Naive thymus-derived CD8-positive, alpha-beta T cell (primary cell): ENCODE measurements around the gene MR1. TPM values are rescaled to one million over a fixed set of nuclear protein-coding genes. Genes with fewer than 3 reads are reported as not detected.
A peak's percentile ranks its signal among the peaks of the same experiment; 100 is the strongest.

Experiments used
- ATAC-seq, 2 donors: fragments of 150-1000 bp; cut with Tn5 transposase in 1 of 2; sonication (Bioruptor Pico), chemical (Tn5 transposase) in 1 of 2; 1 replicate in 1 of 2; 2 replicates in 1 of 2; pipeline ENCODE4 v1.10.0; 2021; ENCODE audit warnings: mild to moderate bottlenecking in 2 of 2, moderate library complexity in 2 of 2
- POLR2A ChIA-PET: fragments of 350-600 bp; sonication (Branson Sonifier 250); formaldehyde crosslinking; loops from one replicate; lab custom pipeline; 2021; ENCODE audit warnings: antibody characterized with exemption; lab: Charles Lee
- DNase-seq, 10 donors: peaks; one replicate each; pipeline versions ENCODE4 v3.0.0 to v3.0.0-alpha.2; 2020 to 2022
- H3K27ac Mint-ChIP-seq, 10 donors: one replicate each; pipeline ENCODE4 v1.8.0; 2020 to 2022; ENCODE audit warnings: mild to moderate bottlenecking in 10 of 10, mixed read lengths in 10 of 10, moderate library complexity in 4 of 10, inconsistent platforms in 1 of 10
- H3K27me3 Mint-ChIP-seq, 5 donors: one replicate each; pipeline ENCODE4 v1.8.0; 2021 to 2022; ENCODE audit warnings: mixed read lengths in 5 of 5
- H3K36me3 Mint-ChIP-seq, 3 donors: one replicate each; pipeline ENCODE4 v1.8.0; 2020 to 2022; ENCODE audit warnings: mixed read lengths in 3 of 3, mild to moderate bottlenecking in 2 of 3, inconsistent platforms in 1 of 3
- H3K4me1 Mint-ChIP-seq, 4 donors: one replicate each; pipeline ENCODE4 v1.8.0; 2021 to 2022; ENCODE audit warnings: mixed read lengths in 4 of 4
- H3K4me3 Mint-ChIP-seq, 10 donors: one replicate each; pipeline ENCODE4 v1.8.0; 2020 to 2022; ENCODE audit warnings: mild to moderate bottlenecking in 10 of 10, mixed read lengths in 10 of 10, moderate library complexity in 6 of 10, inconsistent platforms in 1 of 10
- H3K9me3 Mint-ChIP-seq, 9 donors: one replicate each; pipeline ENCODE4 v1.8.0; 2020 to 2022; ENCODE audit warnings: mixed read lengths in 9 of 9, mild to moderate bottlenecking in 3 of 9, inconsistent platforms in 1 of 9, moderate library complexity in 1 of 9
- polyA plus RNA-seq, 3 donors: library from polyadenylated mRNA; unstranded; fragments of 300-500 nt; fragmentation: Illumina TruSeq; gene quantifications; one replicate each; pipeline ENCODE4 v1.2.3, GENCODE V29; 2021
- total RNA-seq, 8 experiments: library from RNA in 2 of 8; stranded (reverse) in 2 of 8; gene quantifications; one replicate each; pipeline ENCODE4 v1.2.3 and lab custom pipeline; 2021 to 2026

Gene MR1
- total and polyA plus RNA-seq, 5 experiments from 2014 or later = 26.5 to 35.5 (median 28.8) TPM

DNA sequence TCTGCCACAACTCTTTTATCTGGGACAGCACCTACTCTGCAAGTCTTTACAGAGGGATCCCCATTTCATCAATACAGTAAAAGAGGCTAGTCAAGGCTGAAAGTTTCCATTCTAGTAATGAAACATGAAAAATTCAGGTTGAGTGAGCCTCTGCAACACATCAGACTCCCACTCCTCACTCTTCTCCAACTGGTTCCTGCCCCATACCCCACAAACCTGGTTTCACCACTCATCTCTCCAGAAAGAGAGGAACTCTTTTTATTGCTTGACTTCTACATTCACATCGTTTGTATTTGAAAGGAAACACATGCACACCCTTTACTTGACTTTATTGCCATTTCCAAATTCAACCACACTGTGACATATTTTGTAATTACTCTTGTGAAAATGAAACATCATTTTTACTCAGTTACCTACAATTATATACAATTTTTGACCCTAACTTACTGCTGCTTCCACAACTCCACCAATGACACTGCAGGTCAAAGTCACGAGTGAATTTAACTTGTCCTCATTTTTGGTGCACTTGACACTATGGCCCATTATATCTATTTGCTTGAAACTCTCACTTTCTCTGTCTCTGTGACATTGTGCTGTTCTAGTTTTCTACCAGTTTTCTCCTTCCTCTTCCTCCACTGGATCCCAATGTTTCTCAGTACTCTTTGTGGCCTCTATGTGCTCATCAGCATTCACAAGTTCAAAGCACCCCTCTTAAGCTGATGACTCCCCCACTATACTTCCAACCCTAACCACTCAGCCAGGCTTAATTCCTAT, 19.1 kb upstream of the MR1 start:
- H3K36me3 Mint-ChIP-seq = peaks cover 0 to 23% (median 7%) of the 10 kb centered on the region in 3 donors
- no peaks in the 10 kb centered on the region for H3K9me3 Mint-ChIP-seq
- ATAC-seq (peak in 1 of 2 donors; percentile 33), DNase-seq (no peak)
- POLR2A ChIA-PET = interaction anchor here (1.0 kb wide), 1 partner anchor 65 kb away, joined by 3 read pairs; no protein-coding TSS in a partner anchor
- H3K4me3 Mint-ChIP-seq = no peak overlapping the region
- no peaks in the 10 kb centered on the region for H3K27me3 Mint-ChIP-seq
- peaks cover 20 to 58% (median 49%) of the 10 kb centered on the region in 4 donors for H3K4me1 Mint-ChIP-seq
- no peak overlapping the region for H3K27ac Mint-ChIP-seq

DNA sequence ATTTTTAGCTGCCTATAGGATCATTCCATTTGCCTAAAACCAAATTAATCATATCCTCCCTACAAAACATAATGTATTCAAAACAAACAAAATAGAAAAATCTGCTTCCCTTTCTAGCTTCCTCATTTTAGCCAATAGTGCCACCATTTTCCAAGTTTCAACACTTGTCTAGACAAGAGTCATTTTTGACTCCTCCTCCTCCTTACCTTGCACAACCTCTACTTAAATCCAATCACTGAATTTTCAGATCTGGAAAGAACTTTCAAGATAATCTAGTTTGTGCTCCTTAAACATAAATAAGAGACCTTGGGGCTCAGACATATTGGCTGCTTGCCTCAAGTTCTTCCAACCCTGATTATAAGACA, 18.6 kb upstream of the MR1 start:
- H3K27ac Mint-ChIP-seq = no peak overlapping the region

DNA sequence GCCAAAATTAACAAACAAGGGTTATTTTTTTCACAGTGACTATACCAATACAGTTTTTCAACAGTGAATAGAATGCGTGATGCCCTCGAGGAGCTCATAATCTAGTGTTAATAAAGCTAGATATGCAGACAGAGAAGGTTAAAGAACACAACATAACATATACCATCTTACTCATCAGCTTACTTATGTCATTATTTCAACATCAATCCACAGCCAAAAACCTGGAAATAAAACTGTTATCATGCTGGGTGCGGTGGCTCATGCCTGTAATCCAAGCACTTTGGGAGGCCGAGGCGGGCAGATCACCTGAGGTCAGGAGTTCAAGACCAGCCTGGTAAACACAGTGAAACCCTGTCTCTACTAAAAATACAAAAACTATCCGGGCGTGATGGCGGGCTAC, 17.2 kb upstream of the MR1 start:
- no peak for DNase-seq
- Mint-ChIP-seq H3K27ac (no peak overlapping the region), H3K4me1 (peaks cover 24 to 61% (median 50%) of the 10 kb centered on the region in 4 donors), H3K27me3 (no peaks in the 10 kb centered on the region), H3K36me3 (peaks cover 0 to 17% (median 7%) of the 10 kb centered on the region in 3 donors), H3K9me3 (no peaks in the 10 kb centered on the region), H3K4me3 (no peak overlapping the region)
- POLR2A ChIA-PET = no interaction called here
- no peak for ATAC-seq

More for the DNA sequence above, 18.6 kb upstream of the MR1 start:
- Mint-ChIP-seq H3K4me1 (peaks cover 17 to 59% (median 48%) of the 10 kb centered on the region in 4 donors), H3K36me3 (peaks cover 0 to 23% (median 7%) of the 10 kb centered on the region in 3 donors), H3K9me3 (no peaks in the 10 kb centered on the region), H3K27me3 (no peaks in the 10 kb centered on the region), H3K4me3 (no peak overlapping the region)
- POLR2A ChIA-PET = no interaction called here
- DNase-seq = no peak
- no peak for ATAC-seq

DNA sequence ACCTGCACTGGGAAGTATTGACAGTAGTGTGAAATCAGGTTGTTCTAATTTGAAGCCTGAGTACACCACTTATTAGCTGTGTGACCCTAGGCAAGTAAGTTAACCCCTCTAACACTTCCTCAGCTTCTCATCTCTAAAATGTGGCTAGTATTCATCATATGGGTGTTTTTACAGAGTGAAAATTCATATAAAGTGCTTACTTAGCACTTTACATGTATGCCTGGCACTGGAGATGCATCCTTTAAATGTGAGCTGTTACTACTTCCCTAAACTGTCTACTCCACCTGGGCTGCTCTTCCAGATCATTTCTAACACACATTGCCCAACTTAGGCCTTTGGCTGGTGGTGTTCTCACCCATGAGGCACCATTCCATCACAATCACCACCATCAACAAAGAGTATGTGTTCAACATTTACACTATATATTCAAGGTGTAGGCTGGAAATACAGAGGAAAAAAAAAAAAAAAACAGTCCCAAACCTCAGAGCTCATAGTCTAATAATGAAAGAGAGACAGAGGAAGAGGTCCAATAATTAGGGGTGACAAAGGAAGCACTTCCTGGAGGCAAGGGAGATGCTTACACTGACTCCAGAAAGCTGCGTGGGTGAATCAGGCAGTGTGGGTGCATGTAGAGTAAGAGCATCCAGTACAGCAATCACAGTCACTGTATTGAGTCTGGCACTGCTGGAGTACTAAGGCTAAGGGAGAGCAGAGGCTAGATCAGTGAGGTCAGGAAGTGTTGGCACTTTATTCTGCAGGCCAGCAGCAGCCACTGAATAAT, 14.7 kb upstream of the MR1 start:
- H3K4me3 Mint-ChIP-seq = peak overlapping the region in 9 of 10 donors; percentile 34 to 77 (median 47)
- peaks cover 0 to 10% (median 6%) of the 10 kb centered on the region in 3 donors for H3K36me3 Mint-ChIP-seq
- peaks cover 0 to 5% (median 0%) of the 10 kb centered on the region in 9 donors for H3K9me3 Mint-ChIP-seq
- DNase-seq = no peak
- POLR2A ChIA-PET = interaction anchor here (0.7 to 1.1 kb wide), 3 partner anchors 9 to 142 kb away, joined by 4 read pairs; no protein-coding TSS in a partner anchor
- H3K27ac Mint-ChIP-seq = peak overlapping the region in 9 of 10 donors; percentile 21 to 63 (median 39)
- H3K27me3 Mint-ChIP-seq = peaks cover 0 to 3% (median 0%) of the 10 kb centered on the region in 5 donors
- ATAC-seq = no peak
- peaks cover 25 to 52% (median 49%) of the 10 kb centered on the region in 4 donors for H3K4me1 Mint-ChIP-seq

DNA sequence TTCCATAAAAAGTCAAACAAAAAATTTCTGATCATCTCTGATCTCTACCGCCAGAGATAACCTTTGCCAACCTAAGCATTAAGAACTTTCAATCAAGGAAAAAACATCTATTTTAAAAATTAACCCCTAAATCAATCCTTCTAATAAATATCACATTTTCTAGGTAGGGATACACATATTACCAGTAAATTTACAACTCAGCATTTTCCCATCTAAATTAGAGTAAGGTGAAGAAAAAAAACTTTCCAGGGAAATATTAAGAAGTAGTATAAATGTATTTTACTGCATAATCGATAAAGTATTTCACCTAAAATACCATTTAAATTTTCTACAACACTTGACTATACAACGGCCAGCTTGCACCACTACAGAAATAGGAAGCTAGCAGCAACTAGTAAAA, 12.6 kb upstream of the MR1 start:
- Mint-ChIP-seq H3K9me3 (peaks cover 0 to 5% (median 0%) of the 10 kb centered on the region in 9 donors), H3K27me3 (peaks cover 0 to 3% (median 0%) of the 10 kb centered on the region in 5 donors), H3K36me3 (peaks cover 0 to 10% (median 6%) of the 10 kb centered on the region in 3 donors), H3K4me3 (peak overlapping the region; percentile 89 to 99 (median 96)), H3K27ac (peak overlapping the region in 8 of 10 donors; percentile 9 to 97 (median 92)), H3K4me1 (peaks cover 25 to 52% (median 49%) of the 10 kb centered on the region in 4 donors)
- no peak for ATAC-seq
- no peak for DNase-seq
- POLR2A ChIA-PET = interaction anchor here (0.6 to 3.6 kb wide), 3 partner anchors 13 to 141 kb away, joined by 4 to 40 read pairs (median 21); partner anchors contain the start of genes IER5 and MR1

DNA sequence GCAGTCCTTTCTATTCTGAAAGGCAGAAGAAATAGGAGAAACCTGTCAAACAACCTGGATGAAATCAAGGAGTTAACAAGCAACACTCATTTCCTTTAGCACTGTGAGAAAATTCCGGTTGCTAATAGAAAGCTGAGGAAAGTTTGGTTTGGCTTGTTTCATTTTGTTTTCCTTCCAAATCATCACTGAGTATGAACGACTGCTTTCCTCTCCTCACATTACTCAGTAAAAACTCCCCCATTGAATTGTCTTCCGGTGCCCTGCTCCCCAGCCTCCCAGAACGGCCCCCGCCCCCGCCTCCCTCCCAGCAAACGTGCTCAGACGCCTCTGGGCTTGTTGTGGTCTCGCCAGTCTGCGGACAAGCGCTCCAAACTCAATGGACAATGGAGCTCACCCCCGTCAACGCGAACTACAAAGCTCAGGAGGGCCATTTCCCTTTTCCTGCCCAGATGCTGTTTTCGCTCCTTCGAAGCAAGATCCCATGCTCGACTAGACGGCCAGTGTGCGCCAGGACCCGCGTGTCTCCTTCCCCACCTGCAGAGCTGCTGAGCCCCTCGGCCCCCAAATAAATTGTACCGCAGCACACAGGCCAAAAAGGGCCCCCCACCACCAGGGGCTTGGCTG, 11.9 kb upstream of the MR1 start:
- H3K36me3 Mint-ChIP-seq = peaks cover 0 to 10% (median 6%) of the 10 kb centered on the region in 3 donors
- peak overlapping the region; percentile 89 to 99 (median 96) for H3K4me3 Mint-ChIP-seq
- POLR2A ChIA-PET = interaction anchor here (0.6 to 3.6 kb wide), 9 partner anchors 12 to 140 kb away, joined by 3 to 40 read pairs (median 4); partner anchors contain the start of genes IER5 and MR1
- peaks cover 0 to 3% (median 0%) of the 10 kb centered on the region in 5 donors for H3K27me3 Mint-ChIP-seq
- H3K4me1 Mint-ChIP-seq = peaks cover 25 to 52% (median 49%) of the 10 kb centered on the region in 4 donors
- H3K27ac Mint-ChIP-seq = peak overlapping the region; percentile 87 to 100 (median 95)
- DNase-seq (peak in 9 of 10 donors; percentile 28 to 74 (median 44)), ATAC-seq (peak; percentile 40 to 48)
- H3K9me3 Mint-ChIP-seq = peaks cover 0 to 5% (median 0%) of the 10 kb centered on the region in 9 donors

DNA sequence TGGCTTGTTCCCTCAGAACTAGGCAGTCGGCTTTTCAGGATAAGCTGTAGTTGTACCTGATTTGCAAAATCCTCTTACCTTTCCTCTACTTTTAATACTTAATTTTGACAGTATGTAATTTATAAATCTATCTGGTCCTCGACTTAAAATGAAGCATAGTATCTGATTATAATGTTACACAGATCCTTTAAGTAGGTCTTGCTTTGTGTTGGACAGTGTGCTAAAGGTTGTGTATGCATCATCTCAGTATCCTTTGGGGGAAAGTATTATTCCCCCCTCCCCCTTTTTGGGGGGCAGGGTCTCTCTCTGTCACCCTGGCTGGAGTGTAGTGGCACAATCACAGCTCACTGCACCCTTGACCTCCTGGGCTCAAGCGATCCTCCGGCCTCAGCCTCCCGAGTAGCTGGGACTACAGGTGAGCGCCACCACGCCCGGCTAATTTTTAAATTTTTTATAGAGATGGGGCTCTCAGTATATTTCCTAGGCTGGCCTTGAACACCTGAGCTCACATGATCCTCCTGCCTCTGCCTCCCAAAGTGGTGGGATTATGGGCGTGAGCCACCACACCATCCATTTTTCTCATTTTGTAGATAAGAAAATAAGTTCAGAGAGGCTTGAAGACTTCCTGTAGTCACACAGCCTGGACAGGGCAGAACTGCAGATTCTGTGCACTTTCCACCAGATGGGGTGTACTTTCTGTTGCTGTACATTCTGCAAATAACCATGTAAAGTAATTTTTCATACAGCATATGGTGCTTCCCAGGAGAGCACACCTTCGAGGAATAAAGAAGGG, 10.3 kb upstream of the MR1 start:
- peaks cover 0 to 5% (median 0%) of the 10 kb centered on the region in 9 donors for H3K9me3 Mint-ChIP-seq
- H3K36me3 Mint-ChIP-seq = peaks cover 0 to 5% (median 0%) of the 10 kb centered on the region in 3 donors
- ATAC-seq (no peak), DNase-seq (peak in 1 of 10 donors; percentile 70)
- H3K27me3 Mint-ChIP-seq = peaks cover 0 to 3% (median 0%) of the 10 kb centered on the region in 5 donors
- H3K4me1 Mint-ChIP-seq = peaks cover 24 to 44% (median 40%) of the 10 kb centered on the region in 4 donors
- peak overlapping the region; percentile 90 to 100 (median 95) for H3K27ac Mint-ChIP-seq
- peak overlapping the region; percentile 89 to 99 (median 96) for H3K4me3 Mint-ChIP-seq
- POLR2A ChIA-PET = interaction anchor here (0.6 to 3.6 kb wide), 8 partner anchors 10 to 1729 kb away, joined by 3 to 40 read pairs (median 7); partner anchors contain the start of genes IER5 and MR1

DNA sequence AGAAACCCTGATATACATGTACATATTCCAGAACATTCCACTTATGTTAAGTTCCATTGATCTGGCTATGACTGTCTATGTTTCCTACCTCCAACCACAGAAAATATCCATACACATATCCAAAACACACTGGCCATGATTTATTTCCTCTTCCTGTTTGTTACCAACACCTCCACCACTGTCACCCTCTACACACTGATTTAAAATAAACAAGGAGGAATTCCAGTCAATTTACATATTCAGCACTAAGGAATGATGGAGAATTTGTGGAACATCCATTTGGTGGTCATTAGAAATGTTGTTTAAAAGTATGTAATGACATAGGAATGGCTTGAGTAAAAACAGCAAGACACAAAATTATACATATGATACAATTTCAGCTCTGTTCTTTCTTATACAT, 5.6 kb upstream of the MR1 start:
- no peaks in the 10 kb centered on the region for H3K36me3 Mint-ChIP-seq
- H3K9me3 Mint-ChIP-seq = no peaks in the 10 kb centered on the region
- no peak for ATAC-seq
- no peak overlapping the region for H3K27ac Mint-ChIP-seq
- H3K27me3 Mint-ChIP-seq = no peaks in the 10 kb centered on the region
- POLR2A ChIA-PET = no interaction called here
- no peak overlapping the region for H3K4me3 Mint-ChIP-seq
- H3K4me1 Mint-ChIP-seq = peaks cover 9 to 16% (median 14%) of the 10 kb centered on the region in 4 donors
- DNase-seq = no peak

DNA sequence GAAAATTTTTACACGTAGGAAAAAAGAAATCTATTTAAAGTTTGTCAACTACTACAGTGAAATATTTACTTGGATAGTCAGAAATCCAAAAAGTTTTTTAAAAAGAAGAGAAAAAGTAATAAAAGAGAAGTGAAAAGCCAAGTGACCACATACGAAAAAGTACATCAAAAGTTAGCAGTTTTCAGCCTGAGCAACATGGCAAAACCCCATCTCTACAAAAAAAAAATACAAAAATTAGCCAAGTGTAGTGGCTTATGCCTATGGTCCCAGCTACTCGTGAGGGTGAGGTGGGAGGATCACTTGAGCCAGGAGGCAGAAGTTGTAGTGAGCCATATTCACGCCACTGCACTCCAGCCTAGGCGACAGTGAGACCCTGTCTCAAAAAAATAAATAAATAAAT, 5.2 kb upstream of the MR1 start:
- ATAC-seq (no peak), DNase-seq (no peak)
- no peaks in the 10 kb centered on the region for H3K27me3 Mint-ChIP-seq
- no peak overlapping the region for H3K4me3 Mint-ChIP-seq
- H3K27ac Mint-ChIP-seq = no peak overlapping the region
- no peaks in the 10 kb centered on the region for H3K36me3 Mint-ChIP-seq
- no peaks in the 10 kb centered on the region for H3K9me3 Mint-ChIP-seq
- POLR2A ChIA-PET = no interaction called here
- H3K4me1 Mint-ChIP-seq = peaks cover 11 to 17% (median 16%) of the 10 kb centered on the region in 4 donors

DNA sequence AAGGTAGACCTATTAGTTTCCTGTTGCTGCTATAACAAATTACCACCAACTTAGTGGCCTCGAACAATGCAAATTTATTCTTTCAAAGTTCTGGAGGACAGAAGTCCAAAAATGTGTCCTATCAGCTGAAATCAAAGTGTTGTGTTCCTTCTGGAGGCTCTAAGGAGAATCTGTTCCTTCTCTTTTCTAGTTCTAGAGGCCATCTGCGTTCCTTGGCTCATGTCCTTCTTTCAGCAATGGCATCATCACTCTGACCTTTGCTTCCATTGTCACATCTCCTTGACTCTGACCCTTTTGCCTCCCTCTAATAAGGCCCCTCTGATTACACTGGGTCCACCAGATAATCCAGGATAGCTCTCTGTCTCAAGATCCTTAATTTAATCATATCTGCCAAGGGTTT, 1.2 kb upstream of the MR1 start:
- Mint-ChIP-seq H3K4me3 (peak overlapping the region in 5 of 10 donors; percentile 14 to 99 (median 54)), H3K9me3 (no peaks in the 10 kb centered on the region)

More for the DNA sequence above, 1.2 kb upstream of the MR1 start:
- Mint-ChIP-seq H3K27ac (peak overlapping the region; percentile 98 to 100 (median 99)), H3K27me3 (no peaks in the 10 kb centered on the region), H3K36me3 (peaks cover 0 to 9% (median 0%) of the 10 kb centered on the region in 3 donors), H3K4me1 (peaks cover 21 to 55% (median 46%) of the 10 kb centered on the region in 4 donors)
- POLR2A ChIA-PET = interaction anchor here (0.9 to 3.5 kb wide), 8 partner anchors 7 to 530 kb away, joined by 3 to 40 read pairs (median 6); partner anchors contain the start of genes IER5, STX6 and XPR1
- DNase-seq (no peak), ATAC-seq (no peak)
